Measurements from ENCODE around the gene ZNF385B. TPM values are rescaled to one million over a fixed set of nuclear protein-coding genes. Genes with fewer than 3 reads are reported as not detected.

ZNF385B gene
- total RNA-seq, 2 experiments from 2014 or later, result 113 to 178 TPM

DNA sequence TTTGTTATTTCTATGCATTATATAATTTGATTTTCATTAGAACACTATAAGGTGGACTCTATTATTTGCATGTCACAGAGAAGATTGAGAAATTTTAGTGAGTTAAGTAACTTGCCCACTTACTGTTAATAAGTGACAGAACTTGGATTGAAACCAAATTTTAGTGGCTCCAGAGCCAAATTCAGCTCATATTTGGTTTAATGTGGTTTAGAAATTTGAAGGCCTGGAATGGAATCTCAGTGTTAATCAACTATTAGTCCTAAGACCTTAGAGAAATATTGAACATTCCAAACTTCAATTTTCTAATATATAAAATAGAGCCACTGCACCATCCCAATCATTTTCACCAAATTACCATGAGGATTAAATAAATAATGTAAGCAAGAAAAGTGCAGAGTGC lies 281.6 kb downstream of the ZNF385B start:
- peaks cover 55% of the 10 kb centered on the region for H3K36me3 ChIP-seq (ENCODE audit: insufficient read depth, low read length)
- H4K20me1 ChIP-seq (ENCODE audit: insufficient read depth, low read length), result no peaks in the 10 kb centered on the region
- H3K79me2 ChIP-seq (ENCODE audit: insufficient read depth, low read depth, low read length), result no peaks in the 10 kb centered on the region
- no peaks in the 10 kb centered on the region for H3K9me3 ChIP-seq (ENCODE audit: low read length)
- H3K4me3 ChIP-seq (ENCODE audit: low read depth, low read length, poor library complexity, severe bottlenecking), result no peak overlapping the region
- H3K9me2 ChIP-seq (ENCODE audit: insufficient read depth, low read length), result no peaks in the 10 kb centered on the region
- POLR2A ChIA-PET, result interaction anchor here (1.1 to 1.3 kb wide), 2 partner anchors 10 to 16 kb away, joined by 3 to 6 read pairs; no protein-coding TSS in a partner anchor
- TF ChIP-seq, protein P1, sequence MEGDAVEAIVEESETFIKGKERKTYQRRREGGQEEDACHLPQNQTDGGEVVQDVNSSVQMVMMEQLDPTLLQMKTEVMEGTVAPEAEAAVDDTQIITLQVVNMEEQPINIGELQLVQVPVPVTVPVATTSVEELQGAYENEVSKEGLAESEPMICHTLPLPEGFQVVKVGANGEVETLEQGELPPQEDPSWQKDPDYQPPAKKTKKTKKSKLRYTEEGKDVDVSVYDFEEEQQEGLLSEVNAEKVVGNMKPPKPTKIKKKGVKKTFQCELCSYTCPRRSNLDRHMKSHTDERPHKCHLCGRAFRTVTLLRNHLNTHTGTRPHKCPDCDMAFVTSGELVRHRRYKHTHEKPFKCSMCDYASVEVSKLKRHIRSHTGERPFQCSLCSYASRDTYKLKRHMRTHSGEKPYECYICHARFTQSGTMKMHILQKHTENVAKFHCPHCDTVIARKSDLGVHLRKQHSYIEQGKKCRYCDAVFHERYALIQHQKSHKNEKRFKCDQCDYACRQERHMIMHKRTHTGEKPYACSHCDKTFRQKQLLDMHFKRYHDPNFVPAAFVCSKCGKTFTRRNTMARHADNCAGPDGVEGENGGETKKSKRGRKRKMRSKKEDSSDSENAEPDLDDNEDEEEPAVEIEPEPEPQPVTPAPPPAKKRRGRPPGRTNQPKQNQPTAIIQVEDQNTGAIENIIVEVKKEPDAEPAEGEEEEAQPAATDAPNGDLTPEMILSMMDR (conservative IDR thresholded peaks at IDR 0.05; ENCODE audit: low read length), result no peak
- no peak for TF ChIP-seq EZH2phosphoT487 (IDR thresholded peaks at IDR 0.05; ENCODE audit: borderline replicate concordance, low read depth, low read length)
- H3K27ac ChIP-seq (ENCODE audit: low read depth, low read length, poor library complexity, severe bottlenecking), result no peak overlapping the region
- DNase-seq (ENCODE audit: low spot score), result no peak
- H2AFZ ChIP-seq (ENCODE audit: low read length), result no peak overlapping the region
- H3K4me1 ChIP-seq (ENCODE audit: insufficient read depth, low read length, poor library complexity, severe bottlenecking), result no peaks in the 10 kb centered on the region
- no TSS peak for BruUV-seq (replicated peaks)
- CTCF ChIA-PET (ENCODE audit: unreplicated experiment), result no interaction called here
- no peak overlapping the region for H3K4me2 ChIP-seq (ENCODE audit: low read length)
- intact Hi-C loops (cut with micrococcal nuclease; ENCODE audit: unreplicated experiment), result no loop called here

GRCh38 chr2:179578171-179578916 lies 283.1 kb downstream of the ZNF385B start:
- CTCF ChIA-PET (ENCODE audit: unreplicated experiment), result no interaction called here

More at GRCh38 chr2:179578171-179578916, 283.1 kb downstream of the ZNF385B start:
- H3K79me2 ChIP-seq (ENCODE audit: insufficient read depth, low read depth, low read length), result no peaks in the 10 kb centered on the region
- POLR2A ChIA-PET, result interaction anchor here (1.3 kb wide), 1 partner anchor 15 kb away, joined by 6 read pairs; no protein-coding TSS in a partner anchor
- H3K9me3 ChIP-seq (ENCODE audit: low read length), result no peaks in the 10 kb centered on the region
- H3K36me3 ChIP-seq (ENCODE audit: insufficient read depth, low read length), result peaks cover 40% of the 10 kb centered on the region
- H3K4me1 ChIP-seq (ENCODE audit: insufficient read depth, low read length, poor library complexity, severe bottlenecking), result no peaks in the 10 kb centered on the region
- no peak overlapping the region for H3K4me2 ChIP-seq (ENCODE audit: low read length)
- BruUV-seq (replicated peaks), result no TSS peak
- intact Hi-C loops (cut with micrococcal nuclease; ENCODE audit: unreplicated experiment), result no loop called here
- no peak overlapping the region for H3K4me3 ChIP-seq (ENCODE audit: low read depth, low read length, poor library complexity, severe bottlenecking)
- TF ChIP-seq, protein P1 (conservative IDR thresholded peaks at IDR 0.05; ENCODE audit: low read length), result no peak
- no peak for TF ChIP-seq EZH2phosphoT487 (IDR thresholded peaks at IDR 0.05; ENCODE audit: borderline replicate concordance, low read depth, low read length)
- H3K27ac ChIP-seq (ENCODE audit: low read depth, low read length, poor library complexity, severe bottlenecking), result no peak overlapping the region
- no peaks in the 10 kb centered on the region for H3K9me2 ChIP-seq (ENCODE audit: insufficient read depth, low read length)
- H2AFZ ChIP-seq (ENCODE audit: low read length), result no peak overlapping the region
- no peaks in the 10 kb centered on the region for H4K20me1 ChIP-seq (ENCODE audit: insufficient read depth, low read length)
- no peak for DNase-seq (ENCODE audit: low spot score)

Measured in OCI-LY7 (cell line).